Measurements from ENCODE around the gene FDCSP. TPM values are rescaled to one million over a fixed set of nuclear protein-coding genes. Genes with fewer than 3 reads are reported as not detected.

The FDCSP gene
- total RNA-seq (ENCODE audit: low replicate concordance), result not detected in 2 replicates

DNA sequence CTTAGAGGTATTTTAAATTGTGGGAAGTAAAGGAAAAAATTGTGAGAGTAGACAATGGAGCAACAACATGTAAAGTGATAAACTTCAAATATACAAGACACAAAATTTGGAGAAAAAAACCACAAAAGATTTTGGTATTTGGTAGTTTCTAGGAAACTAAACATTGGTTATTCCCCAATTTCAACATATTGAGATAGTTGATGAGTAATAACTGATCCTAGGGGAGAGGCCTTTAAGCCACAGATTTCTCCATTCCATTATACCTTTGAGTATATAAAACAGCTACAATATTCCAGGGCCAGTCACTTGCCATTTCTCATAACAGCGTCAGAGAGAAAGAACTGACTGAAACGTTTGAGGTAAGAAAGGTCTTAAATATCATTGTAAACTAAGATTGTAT is at the start of gene FDCSP:
Gene FDCSP, plus strand, starts transcription at position 301 of the 400 bp plus-strand sequence. CDS start 5,071 bp downstream, outside the sequence.
- Mint-ChIP-seq H3K27me3 (ENCODE audit: insufficient read depth, low read depth) (no peaks in the 10 kb centered on the region), H3K4me3 (no peak within 1 kb of the TSS), H3K36me3 (no peaks in the 10 kb centered on the region), H3K4me1 (no peaks in the 10 kb centered on the region), H3K27ac (no peak within 1 kb of the TSS), H3K9me3 (no peaks in the 10 kb centered on the region)
- Histone ChIP-seq H3K4me2 (no peak within 1 kb of the TSS), H3K36me3 (no peaks in the 10 kb centered on the region), H3K4me3 (no peak within 1 kb of the TSS), H3K27ac (no peak within 1 kb of the TSS), H4K20me1 (ENCODE audit: low read depth) (no peaks in the 10 kb centered on the region), H3K4me1 (no peaks in the 10 kb centered on the region), H3K9me3 (ENCODE audit: low read depth) (no peaks in the 10 kb centered on the region), H3F3A (ENCODE audit: low read depth) (no peaks in the 10 kb centered on the region), H2AFZ (replicated peaks) (no peak within 1 kb of the TSS), H3K79me2 (ENCODE audit: low read depth) (no peaks in the 10 kb centered on the region), H3K27me3 (no peaks in the 10 kb centered on the region), H3K9ac (no peak within 1 kb of the TSS)
- no peak for TF ChIP-seq EZH2phosphoT487 (IDR thresholded peaks at IDR 0.05)
- TF ChIP-seq EZH2 (IDR thresholded peaks at IDR 0.05), result no peak
- TF ChIP-seq, protein P1, sequence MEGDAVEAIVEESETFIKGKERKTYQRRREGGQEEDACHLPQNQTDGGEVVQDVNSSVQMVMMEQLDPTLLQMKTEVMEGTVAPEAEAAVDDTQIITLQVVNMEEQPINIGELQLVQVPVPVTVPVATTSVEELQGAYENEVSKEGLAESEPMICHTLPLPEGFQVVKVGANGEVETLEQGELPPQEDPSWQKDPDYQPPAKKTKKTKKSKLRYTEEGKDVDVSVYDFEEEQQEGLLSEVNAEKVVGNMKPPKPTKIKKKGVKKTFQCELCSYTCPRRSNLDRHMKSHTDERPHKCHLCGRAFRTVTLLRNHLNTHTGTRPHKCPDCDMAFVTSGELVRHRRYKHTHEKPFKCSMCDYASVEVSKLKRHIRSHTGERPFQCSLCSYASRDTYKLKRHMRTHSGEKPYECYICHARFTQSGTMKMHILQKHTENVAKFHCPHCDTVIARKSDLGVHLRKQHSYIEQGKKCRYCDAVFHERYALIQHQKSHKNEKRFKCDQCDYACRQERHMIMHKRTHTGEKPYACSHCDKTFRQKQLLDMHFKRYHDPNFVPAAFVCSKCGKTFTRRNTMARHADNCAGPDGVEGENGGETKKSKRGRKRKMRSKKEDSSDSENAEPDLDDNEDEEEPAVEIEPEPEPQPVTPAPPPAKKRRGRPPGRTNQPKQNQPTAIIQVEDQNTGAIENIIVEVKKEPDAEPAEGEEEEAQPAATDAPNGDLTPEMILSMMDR (IDR thresholded peaks at IDR 0.05), result no peak
- DNase-seq (ENCODE audit: low spot score), result no peak

DNA sequence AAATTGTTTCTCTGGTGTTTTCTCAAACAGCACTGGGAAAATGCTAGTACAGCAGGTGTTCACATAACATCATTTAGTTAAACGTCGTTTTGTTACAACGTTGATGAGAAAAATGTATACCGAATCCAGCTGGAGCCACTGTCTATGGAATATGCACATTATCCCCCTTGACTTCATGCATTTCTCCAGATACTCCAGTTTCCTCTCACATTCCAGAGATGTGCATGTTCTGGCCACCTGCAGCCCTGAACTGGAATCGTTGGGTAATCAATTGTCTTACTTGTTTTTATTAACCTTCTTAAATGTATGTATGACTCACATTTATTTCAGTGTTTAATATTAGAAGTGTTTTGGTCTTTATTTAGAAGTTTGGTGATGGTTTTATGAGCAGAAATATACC is 48.8 kb upstream of the FDCSP start:
- no peak for DNase-seq (ENCODE audit: low spot score)
- no peaks in the 10 kb centered on the region for H3K4me1 Mint-ChIP-seq
- H3K36me3 ChIP-seq, result no peaks in the 10 kb centered on the region
- no peaks in the 10 kb centered on the region for H3F3A ChIP-seq (ENCODE audit: low read depth)
- no peaks in the 10 kb centered on the region for H3K9me3 ChIP-seq (ENCODE audit: low read depth)
- no peak overlapping the region for H2AFZ ChIP-seq (replicated peaks)
- H3K4me3 ChIP-seq, result no peak overlapping the region
- H4K20me1 ChIP-seq (ENCODE audit: low read depth), result no peaks in the 10 kb centered on the region
- H3K27ac ChIP-seq, result no peak overlapping the region
- H3K4me2 ChIP-seq, result no peak overlapping the region
- H3K27ac Mint-ChIP-seq, result no peak overlapping the region
- no peaks in the 10 kb centered on the region for H3K27me3 Mint-ChIP-seq (ENCODE audit: insufficient read depth, low read depth)
- TF ChIP-seq, protein P1 (IDR thresholded peaks at IDR 0.05), result no peak
- TF ChIP-seq EZH2 (IDR thresholded peaks at IDR 0.05) (no peak), EZH2phosphoT487 (IDR thresholded peaks at IDR 0.05) (no peak)
- no peak overlapping the region for H3K9ac ChIP-seq
- H3K27me3 ChIP-seq, result no peaks in the 10 kb centered on the region
- no peaks in the 10 kb centered on the region for H3K79me2 ChIP-seq (ENCODE audit: low read depth)
- no peaks in the 10 kb centered on the region for H3K9me3 Mint-ChIP-seq
- H3K4me3 Mint-ChIP-seq, result no peak overlapping the region
- H3K36me3 Mint-ChIP-seq, result no peaks in the 10 kb centered on the region
- no peaks in the 10 kb centered on the region for H3K4me1 ChIP-seq

DNA sequence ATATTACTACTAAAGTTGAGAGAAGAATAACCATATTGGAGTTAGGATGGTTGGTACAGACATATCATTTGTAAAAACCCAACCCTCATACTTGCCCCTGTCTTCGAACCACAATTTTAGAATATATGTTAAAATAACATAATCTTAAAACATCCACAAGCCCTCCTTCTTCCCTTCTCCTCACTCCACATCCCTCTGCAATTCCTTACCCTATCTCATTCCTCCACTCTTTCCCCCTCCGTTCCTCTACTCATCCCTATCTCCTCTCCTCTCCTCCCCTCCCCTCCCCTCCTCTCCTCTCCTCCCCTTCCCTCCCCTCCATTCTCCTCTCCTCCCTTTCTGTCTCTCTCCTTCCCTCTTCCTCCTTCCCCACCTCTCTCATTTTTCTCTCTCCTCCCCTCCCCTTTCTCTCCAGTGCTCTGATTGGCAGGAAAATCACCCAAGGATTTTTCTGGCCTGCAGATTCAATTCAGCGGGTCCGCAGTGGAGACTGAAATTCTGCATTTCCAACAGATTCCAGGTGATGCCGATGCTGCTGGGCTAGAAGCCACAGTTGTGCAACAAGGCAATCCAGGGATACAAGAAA is 47.8 kb upstream of the FDCSP start:
- Mint-ChIP-seq H3K27me3 (ENCODE audit: insufficient read depth, low read depth) (no peaks in the 10 kb centered on the region), H3K4me3 (no peak overlapping the region), H3K9me3 (no peaks in the 10 kb centered on the region), H3K36me3 (no peaks in the 10 kb centered on the region), H3K27ac (no peak overlapping the region), H3K4me1 (no peaks in the 10 kb centered on the region)
- Histone ChIP-seq H3K4me3 (no peak overlapping the region), H3K9me3 (ENCODE audit: low read depth) (no peaks in the 10 kb centered on the region), H3K27me3 (no peaks in the 10 kb centered on the region), H3K9ac (no peak overlapping the region), H2AFZ (replicated peaks) (peak overlapping the region; percentile 79), H3K36me3 (no peaks in the 10 kb centered on the region), H4K20me1 (ENCODE audit: low read depth) (no peaks in the 10 kb centered on the region), H3K4me1 (no peaks in the 10 kb centered on the region), H3K27ac (no peak overlapping the region), H3K79me2 (ENCODE audit: low read depth) (no peaks in the 10 kb centered on the region), H3F3A (ENCODE audit: low read depth) (no peaks in the 10 kb centered on the region), H3K4me2 (no peak overlapping the region)
- TF ChIP-seq, protein P1 (IDR thresholded peaks at IDR 0.05), result no peak
- no peak for TF ChIP-seq EZH2 (IDR thresholded peaks at IDR 0.05)
- no peak for TF ChIP-seq EZH2phosphoT487 (IDR thresholded peaks at IDR 0.05)
- no peak for DNase-seq (ENCODE audit: low spot score)

Measured in neural progenitor cell (in vitro differentiated cells).